Neural progenitor cell (in vitro differentiated cells): ENCODE data around the gene LGR4. TPM values are rescaled to one million over a fixed set of nuclear protein-coding genes. Genes with fewer than 3 reads are reported as not detected.
A peak's percentile ranks its signal among the peaks of the same experiment; 100 is the strongest.

Experiments
- DNase-seq: peaks from one replicate; pipeline ENCODE4 v3.0.0-alpha.2; 2016; ENCODE audit warnings: low spot score
- H2AFZ ChIP-seq: fragments of 200-600 bp; sonication (generic); replicated peaks from 2 replicates; pipeline ENCODE4 v1.6.1; 2016; ENCODE audit warnings: antibody characterized with exemption
- H3F3A ChIP-seq: fragments of 200-600 bp; sonication (generic); 2 replicates; pipeline ENCODE4 v1.6.1; 2016; ENCODE audit warnings: antibody characterized with exemption, low read depth
- H3K27ac ChIP-seq: fragments of 200-600 bp; sonication (generic); 2 replicates; pipeline ENCODE4 v1.5.1; 2016; ENCODE audit warnings: mild to moderate bottlenecking
- H3K27me3 ChIP-seq: fragments of 200-600 bp; sonication (generic); 2 replicates; pipeline ENCODE4 v1.6.1; 2016; ENCODE audit warnings: mild to moderate bottlenecking, moderate library complexity
- H3K36me3 ChIP-seq: fragments of 200-600 bp; sonication (generic); 2 replicates; pipeline ENCODE4 v1.5.1; 2016
- H3K4me1 ChIP-seq: fragments of 200-600 bp; sonication (generic); 2 replicates; pipeline ENCODE4 v1.6.1; 2016; ENCODE audit warnings: mixed run types
- H3K4me2 ChIP-seq: fragments of 200-600 bp; sonication (generic); 2 replicates; pipeline ENCODE4 v1.6.1; 2016
- H3K4me3 ChIP-seq: fragments of 200-600 bp; sonication (generic); 2 replicates; pipeline ENCODE4 v1.5.1; 2016
- H3K79me2 ChIP-seq: fragments of 200-600 bp; sonication (generic); 2 replicates; pipeline ENCODE4 v1.6.1; 2016; ENCODE audit warnings: low read depth
- H3K9ac ChIP-seq: fragments of 200-600 bp; sonication (generic); 2 replicates; pipeline ENCODE4 v1.6.1; 2016
- H3K9me3 ChIP-seq: fragments of 200-600 bp; sonication (generic); 2 replicates; pipeline ENCODE4 v1.5.1; 2016; ENCODE audit warnings: low read depth
- H4K20me1 ChIP-seq: fragments of 200-600 bp; sonication (generic); 2 replicates; pipeline ENCODE4 v1.6.1; 2016; ENCODE audit warnings: low read depth
- H3K27ac Mint-ChIP-seq: 3 replicates; pipeline ENCODE4 v1.8.0; 2021; ENCODE audit warnings: mixed read lengths
- H3K27me3 Mint-ChIP-seq: 2 replicates; pipeline ENCODE4 v1.8.0; 2022; ENCODE audit warnings: low read depth, mild to moderate bottlenecking, inconsistent platforms, moderate library complexity, mixed read lengths; ENCODE audit not compliant: insufficient read depth
- H3K36me3 Mint-ChIP-seq: 3 replicates; pipeline ENCODE4 v1.8.0; 2021; ENCODE audit warnings: mixed read lengths
- H3K4me1 Mint-ChIP-seq: 3 replicates; pipeline ENCODE4 v1.8.0; 2021; ENCODE audit warnings: mixed read lengths
- H3K4me3 Mint-ChIP-seq: 3 replicates; pipeline ENCODE4 v1.8.0; 2021; ENCODE audit warnings: mild to moderate bottlenecking, moderate library complexity, mixed read lengths
- H3K9me3 Mint-ChIP-seq: 3 replicates; pipeline ENCODE4 v1.8.0; 2020; ENCODE audit warnings: mixed read lengths
- CTCF ChIP-seq: fragments of 200-600 bp; sonication (generic); IDR thresholded peaks from 2 replicates; pipeline ENCODE4 v1.5.1; 2017; ENCODE audit warnings: antibody characterized with exemption, mild to moderate bottlenecking
- EZH2 ChIP-seq: fragments of 200-600 bp; sonication (generic); IDR thresholded peaks from 2 replicates; pipeline ENCODE4 v1.6.1; 2017; ENCODE audit warnings: antibody characterized with exemption, mild to moderate bottlenecking, moderate library complexity
- EZH2phosphoT487 ChIP-seq: fragments of 200-600 bp; sonication (generic); IDR thresholded peaks from 2 replicates; pipeline ENCODE4 v1.6.1; 2017; ENCODE audit warnings: antibody characterized with exemption
- total RNA-seq: library from RNA; depleted of rRNA; stranded (reverse); fragments of >200 nt; gene quantifications from 2 replicates; pipeline ENCODE4 v1.2.3, GENCODE V29; 2015; ENCODE audit warnings: low replicate concordance

LGR4 gene
- total RNA-seq, 1 donor from 2014 or later, result 274 TPM

- H3K36me3 Mint-ChIP-seq, result peaks cover 2% of the 10 kb centered on the region
- no peak overlapping the region for H2AFZ ChIP-seq
- peak overlapping the region; percentile 60 for H3K27ac ChIP-seq
- peaks cover 16% of the 10 kb centered on the region for H3K27me3 Mint-ChIP-seq
- H3K4me3 ChIP-seq, result peak overlapping the region; percentile 9
- no peaks in the 10 kb centered on the region for H3K36me3 ChIP-seq
- TF ChIP-seq EZH2phosphoT487 (no peak), CTCF (no peak), EZH2 (no peak)
- H3K9me3 Mint-ChIP-seq, result no peaks in the 10 kb centered on the region
- no peaks in the 10 kb centered on the region for H3K27me3 ChIP-seq
- H3K4me1 ChIP-seq, result peaks cover 62% of the 10 kb centered on the region
- peak overlapping the region; percentile 66 for H3K4me2 ChIP-seq
- no peak overlapping the region for H3K9ac ChIP-seq
- peaks cover 17% of the 10 kb centered on the region for H3F3A ChIP-seq
- no peaks in the 10 kb centered on the region for H3K9me3 ChIP-seq
- H3K79me2 ChIP-seq, result peaks cover 100% of the 10 kb centered on the region
- H4K20me1 ChIP-seq, result peaks cover 100% of the 10 kb centered on the region
- DNase-seq, result no peak
- H3K4me3 Mint-ChIP-seq, result no peak overlapping the region
- no peak overlapping the region for H3K27ac Mint-ChIP-seq
- peaks cover 67% of the 10 kb centered on the region for H3K4me1 Mint-ChIP-seq
These were observed 6.2 kb downstream of the LGR4 start for GRCh38 chr11:27466363-27466762.

GRCh38 chr11:27465629-27466028 is 7.0 kb downstream of the LGR4 start:
- peaks cover 100% of the 10 kb centered on the region for H4K20me1 ChIP-seq
- peaks cover 20% of the 10 kb centered on the region for H3F3A ChIP-seq
- peak overlapping the region; percentile 27 for H3K9ac ChIP-seq
- peaks cover 15% of the 10 kb centered on the region for H3K27me3 Mint-ChIP-seq
- DNase-seq, result no peak
- no peaks in the 10 kb centered on the region for H3K27me3 ChIP-seq
- peaks cover 69% of the 10 kb centered on the region for H3K4me1 ChIP-seq
- H3K9me3 ChIP-seq, result no peaks in the 10 kb centered on the region
- peak overlapping the region; percentile 60 for H3K27ac ChIP-seq
- no peaks in the 10 kb centered on the region for H3K36me3 ChIP-seq
- H3K4me2 ChIP-seq, result peak overlapping the region; percentile 66
- no peak overlapping the region for H3K27ac Mint-ChIP-seq
- peaks cover 2% of the 10 kb centered on the region for H3K36me3 Mint-ChIP-seq
- H3K9me3 Mint-ChIP-seq, result no peaks in the 10 kb centered on the region
- no peak overlapping the region for H2AFZ ChIP-seq
- no peak overlapping the region for H3K4me3 Mint-ChIP-seq
- H3K79me2 ChIP-seq, result peaks cover 100% of the 10 kb centered on the region
- peaks cover 66% of the 10 kb centered on the region for H3K4me1 Mint-ChIP-seq
- peak overlapping the region; percentile 9 for H3K4me3 ChIP-seq
- TF ChIP-seq EZH2phosphoT487 (no peak), CTCF (no peak), EZH2 (no peak)

- peaks cover 2% of the 10 kb centered on the region for H3K36me3 Mint-ChIP-seq
- H3K4me2 ChIP-seq, result peak overlapping the region; percentile 66
- H3K4me1 Mint-ChIP-seq, result peaks cover 66% of the 10 kb centered on the region
These were observed 7.7 kb downstream of the LGR4 start for GRCh38 chr11:27464909-27465308.

More at GRCh38 chr11:27464909-27465308, 7.7 kb downstream of the LGR4 start:
- Histone ChIP-seq H3K9ac (peak overlapping the region; percentile 23), H3K79me2 (peaks cover 100% of the 10 kb centered on the region), H3K9me3 (no peaks in the 10 kb centered on the region), H3K27me3 (no peaks in the 10 kb centered on the region), H4K20me1 (peaks cover 100% of the 10 kb centered on the region), H3K27ac (peak overlapping the region; percentile 49), H3K4me1 (peaks cover 73% of the 10 kb centered on the region), H2AFZ (no peak overlapping the region), H3K4me3 (peak overlapping the region; percentile 9), H3K36me3 (no peaks in the 10 kb centered on the region), H3F3A (peaks cover 23% of the 10 kb centered on the region)
- H3K4me3 Mint-ChIP-seq, result no peak overlapping the region
- TF ChIP-seq EZH2phosphoT487, result no peak
- TF ChIP-seq CTCF, result no peak
- TF ChIP-seq EZH2, result no peak
- H3K9me3 Mint-ChIP-seq, result no peaks in the 10 kb centered on the region
- peaks cover 10% of the 10 kb centered on the region for H3K27me3 Mint-ChIP-seq
- no peak for DNase-seq
- H3K27ac Mint-ChIP-seq, result no peak overlapping the region
